Measurements from ENCODE around the gene PTPN3.

Gene PTPN3

GRCh38 chr9:109418827-109419226 is 79.3 kb downstream of the PTPN3 start:
- no peak overlapping the region for H3K27ac ChIP-seq
- TF ChIP-seq ZFX (IDR thresholded peaks at IDR 0.05) (no peak), CTCF (conservative IDR thresholded peaks at IDR 0.05) (no peak)

GRCh38 chr9:109417585-109418544 is 80.2 kb downstream of the PTPN3 start:
- no peak overlapping the region for H3K27ac ChIP-seq
- TF ChIP-seq ZFX (IDR thresholded peaks at IDR 0.05): no peak
- TF ChIP-seq CTCF (conservative IDR thresholded peaks at IDR 0.05): no peak

GRCh38 chr9:109417054-109417453 is 81.1 kb downstream of the PTPN3 start:
- TF ChIP-seq ZFX (IDR thresholded peaks at IDR 0.05): no peak
- TF ChIP-seq CTCF (conservative IDR thresholded peaks at IDR 0.05): no peak
- H3K27ac ChIP-seq: no peak overlapping the region

- no peak for TF ChIP-seq CTCF (conservative IDR thresholded peaks at IDR 0.05)
- H3K27ac ChIP-seq: no peak overlapping the region
Observed at GRCh38 chr9:109416135-109416706, 81.9 kb downstream of the PTPN3 start.

GRCh38 chr9:109414125-109414785 is 83.9 kb downstream of the PTPN3 start:
- no peak overlapping the region for H3K27ac ChIP-seq
- TF ChIP-seq CTCF (conservative IDR thresholded peaks at IDR 0.05) (no peak), ZFX (IDR thresholded peaks at IDR 0.05) (no peak)

GRCh38 chr9:109411798-109412352 is 86.2 kb downstream of the PTPN3 start:
- no peak overlapping the region for H3K27ac ChIP-seq

More at GRCh38 chr9:109411798-109412352, 86.2 kb downstream of the PTPN3 start:
- peak; percentile 81 for TF ChIP-seq CTCF (conservative IDR thresholded peaks at IDR 0.05)
- TF ChIP-seq ZFX (IDR thresholded peaks at IDR 0.05): no peak

All from C4-2B (cell line).